GM21717 (cell line): Measurements from ENCODE around the gene MESP1.

Source experiments
- ATAC-seq: cut with Tn5 transposase; IDR thresholded peaks from one replicate; pipeline ENCODE4 v1.9.1; 2021; ENCODE audit warnings: mild to moderate bottlenecking, moderate library complexity; ENCODE audit not compliant: unreplicated experiment

MESP1 gene

GRCh38 chr15:89732451-89733172 is 18.4 kb downstream of the MESP1 start:
- no peak for ATAC-seq

GRCh38 chr15:89731275-89731674 is 19.8 kb downstream of the MESP1 start:
- no peak for ATAC-seq

- no peak for ATAC-seq
These were observed 22.8 kb downstream of the MESP1 start for GRCh38 chr15:89728254-89728653.

- no peak for ATAC-seq
These were observed 26.0 kb downstream of the MESP1 start for GRCh38 chr15:89725064-89725463.

GRCh38 chr15:89724621-89725020 is 26.4 kb downstream of the MESP1 start:
- ATAC-seq = no peak

- no peak for ATAC-seq
These were observed 28.0 kb downstream of the MESP1 start for GRCh38 chr15:89723031-89723430.

- ATAC-seq = no peak
These were observed 36.3 kb downstream of the MESP1 start for GRCh38 chr15:89714775-89715174.

- no peak for ATAC-seq
These were observed 43.5 kb downstream of the MESP1 start for GRCh38 chr15:89707577-89707976.

- no peak for ATAC-seq
These were observed 46.6 kb downstream of the MESP1 start for GRCh38 chr15:89704411-89704810.
